PC-9 (cell line): ENCODE data around the gene E2F2. TPM values are rescaled to one million over a fixed set of nuclear protein-coding genes. Genes with fewer than 3 reads are reported as not detected.

Experiments used
- BruUV-seq: library from RNA; stranded (reverse); fragments of 400-500 nt; replicated peaks from 2 replicates; lab custom pipeline; 2021; lab: Mats Ljungman, UMichigan
- CTCF ChIA-PET: fragments of 300-600 bp; sonication (Branson Sonifier 250); formaldehyde crosslinking; loops from one replicate; lab custom pipeline; 2022; ENCODE audit warnings: antibody characterized with exemption; lab: Charles Lee
- POLR2A ChIA-PET: fragments of 300-600 bp; sonication (Branson Sonifier 250); formaldehyde crosslinking; loops from one replicate; lab custom pipeline; 2022; ENCODE audit warnings: antibody characterized with exemption; ENCODE audit not compliant: unreplicated experiment; lab: Charles Lee
- DNase-seq, 2 experiments: peaks; one replicate each; pipeline versions ENCODE4 v3.0.0 to v3.0.0-alpha.2; 2015 to 2022; ENCODE audit warnings: mixed read lengths in 1 of 2
- H2AFZ ChIP-seq: fragments of 200-600 bp; sonication (generic); 2 replicates; pipeline ENCODE4 v1.8.1; 2017; ENCODE audit warnings: antibody characterized with exemption
- H3F3A ChIP-seq: fragments of 200-600 bp; sonication (generic); 2 replicates; pipeline ENCODE4 v1.8.1; 2017; ENCODE audit warnings: antibody characterized with exemption, mild to moderate bottlenecking, low read depth; ENCODE audit not compliant: insufficient read depth
- H3K27ac ChIP-seq: fragments of 200-600 bp; sonication (generic); 2 replicates; pipeline ENCODE4 v1.6.1; 2016; ENCODE audit warnings: mixed run types
- H3K27me3 ChIP-seq: fragments of 200-600 bp; sonication (generic); 2 replicates; pipeline ENCODE4 v1.6.1; 2016; ENCODE audit warnings: low read depth, mixed run types; ENCODE audit not compliant: insufficient read depth
- H3K36me3 ChIP-seq: fragments of 200-600 bp; sonication (generic); 2 replicates; pipeline ENCODE4 v1.6.1; 2016; ENCODE audit warnings: low read depth, mixed run types
- H3K4me1 ChIP-seq: fragments of 200-600 bp; sonication (generic); replicated peaks from 2 replicates; pipeline ENCODE4 v1.6.1; 2016; ENCODE audit warnings: mixed run types; ENCODE audit not compliant: insufficient read depth
- H3K4me2 ChIP-seq: fragments of 200-600 bp; sonication (generic); 2 replicates; pipeline ENCODE4 v1.6.1; 2017; ENCODE audit warnings: mixed run types
- H3K4me3 ChIP-seq: fragments of 200-600 bp; sonication (generic); 2 replicates; pipeline ENCODE4 v1.6.1; 2016; ENCODE audit warnings: mixed run types
- H3K79me2 ChIP-seq: fragments of 200-600 bp; sonication (generic); 2 replicates; pipeline ENCODE4 v1.6.1; 2017; ENCODE audit warnings: low read depth, mixed run types
- H3K9me2 ChIP-seq: fragments of 200-600 bp; sonication (generic); 2 replicates; pipeline ENCODE4 v1.8.1; 2017; ENCODE audit warnings: mild to moderate bottlenecking; ENCODE audit not compliant: insufficient read depth
- H3K9me3 ChIP-seq: fragments of 200-600 bp; sonication (generic); 2 replicates; pipeline ENCODE4 v1.8.1; 2016; ENCODE audit warnings: low read depth; ENCODE audit not compliant: insufficient read depth
- H4K20me1 ChIP-seq: fragments of 200-600 bp; sonication (generic); 2 replicates; pipeline ENCODE4 v1.8.1; 2017; ENCODE audit not compliant: insufficient read depth
- CTCF ChIP-seq: fragments of 200-600 bp; sonication (generic); conservative IDR thresholded peaks from 2 replicates; pipeline ENCODE4 v1.6.1; 2017; ENCODE audit warnings: mixed run types, antibody characterized with exemption, mild to moderate bottlenecking, moderate library complexity
- EZH2 ChIP-seq: fragments of 200-600 bp; sonication (generic); IDR thresholded peaks from 2 replicates; pipeline ENCODE4 v1.8.0; 2017; ENCODE audit warnings: antibody characterized with exemption, low read depth
- intact Hi-C: fragments of 100-400 bp; cut with micrococcal nuclease; formaldehyde crosslinking; loops from one replicate; pipeline ENCODE4 v1.10.0; 2022; ENCODE audit not compliant: unreplicated experiment
- total RNA-seq: library from RNA; stranded (reverse); gene quantifications from 2 replicates; pipeline ENCODE4 v1.2.3, GENCODE V29; 2021

E2F2 gene
- total RNA-seq, 1 experiment from 2014 or later, result 7.6 TPM

GRCh38 chr1:23477359-23478144, 53.5 kb downstream of the E2F2 start:
- Histone ChIP-seq H3K9me3 (no peaks in the 10 kb centered on the region), H3K4me1 (peaks cover 65% of the 10 kb centered on the region), H3K4me3 (no peak overlapping the region), H3K27me3 (no peaks in the 10 kb centered on the region), H3K36me3 (no peaks in the 10 kb centered on the region), H3K27ac (peak overlapping the region; percentile 34; the same call in 1 of the 2 replicates), H4K20me1 (no peaks in the 10 kb centered on the region), H2AFZ (no peak overlapping the region), H3K9me2 (no peaks in the 10 kb centered on the region), H3K79me2 (no peaks in the 10 kb centered on the region), H3F3A (peaks cover 36% of the 10 kb centered on the region), H3K4me2 (peak overlapping the region; percentile 26; the same call in 1 of the 2 replicates)
- intact Hi-C loops, result loop anchor here (2.0 to 5.0 kb wide), 2 partner anchors 75 to 133 kb away; partner anchors contain the start of gene HNRNPR
- DNase-seq, result peak; percentile 62 to 91
- TF ChIP-seq CTCF (no peak), EZH2 (no peak)
- CTCF ChIA-PET, result no interaction called here
- POLR2A ChIA-PET, result interaction anchor here (0.6 kb wide), 2 partner anchors 56 to 86 kb away, joined by 3 read pairs; no protein-coding TSS in a partner anchor
- BruUV-seq, result no TSS peak

DNA sequence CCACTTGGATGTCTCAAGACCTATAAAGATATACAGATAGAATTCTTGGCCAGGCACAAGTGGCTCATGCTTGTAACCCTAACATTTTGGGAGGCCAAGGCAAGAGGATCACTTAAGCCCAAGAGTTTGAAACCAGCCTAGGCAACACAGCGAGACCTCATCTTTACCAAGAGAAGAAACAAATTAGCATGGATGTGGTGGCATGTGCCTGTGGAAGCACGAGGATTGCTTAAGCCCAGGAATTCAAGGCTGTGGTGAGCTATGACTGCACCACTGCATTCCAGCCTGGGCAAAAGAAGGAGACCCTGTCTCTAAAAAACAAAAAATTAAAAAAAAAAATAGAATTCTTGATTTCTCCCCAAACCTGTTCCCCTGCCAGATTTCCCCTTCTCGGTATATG, 55.4 kb downstream of the E2F2 start:
- Histone ChIP-seq H4K20me1 (no peaks in the 10 kb centered on the region), H3K4me2 (peak overlapping the region; percentile 46), H3K9me3 (no peaks in the 10 kb centered on the region), H2AFZ (no peak overlapping the region), H3F3A (peaks cover 36% of the 10 kb centered on the region), H3K36me3 (no peaks in the 10 kb centered on the region), H3K27me3 (no peaks in the 10 kb centered on the region), H3K4me3 (no peak overlapping the region), H3K79me2 (no peaks in the 10 kb centered on the region), H3K27ac (peak overlapping the region; percentile 29; the same call in 1 of the 2 replicates), H3K4me1 (peaks cover 65% of the 10 kb centered on the region), H3K9me2 (no peaks in the 10 kb centered on the region)
- TF ChIP-seq EZH2, result no peak
- no peak for TF ChIP-seq CTCF
- peak in 1 of 2 experiments; percentile 53 for DNase-seq
- CTCF ChIA-PET, result no interaction called here
- BruUV-seq, result no TSS peak
- POLR2A ChIA-PET, result no interaction called here
- intact Hi-C loops, result loop anchor here (2.0 to 5.0 kb wide), 2 partner anchors 73 to 107 kb away; partner anchors contain the start of gene ZNF436

- H3K4me3 ChIP-seq, result no peak overlapping the region
- no peaks in the 10 kb centered on the region for H3K9me3 ChIP-seq
- no TSS peak for BruUV-seq
- peaks cover 63% of the 10 kb centered on the region for H3K4me1 ChIP-seq
- peak overlapping the region; percentile 46 for H3K4me2 ChIP-seq
- ChIA-PET CTCF (no interaction called here), POLR2A (interaction anchor here (0.6 kb wide), 1 partner anchor 72 kb away, joined by 5 read pairs; no protein-coding TSS in a partner anchor)
- peak; percentile 52 to 58 for DNase-seq
- intact Hi-C loops, result loop anchor here (2.0 to 5.0 kb wide), 2 partner anchors 73 to 106 kb away; partner anchors contain the start of gene ZNF436
- H3K9me2 ChIP-seq, result no peaks in the 10 kb centered on the region
- no peak for TF ChIP-seq CTCF
- no peak for TF ChIP-seq EZH2
- H4K20me1 ChIP-seq, result no peaks in the 10 kb centered on the region
- H3K79me2 ChIP-seq, result no peaks in the 10 kb centered on the region
- H2AFZ ChIP-seq, result no peak overlapping the region
- H3F3A ChIP-seq, result peaks cover 36% of the 10 kb centered on the region
- H3K27ac ChIP-seq, result peak overlapping the region; percentile 29
- H3K36me3 ChIP-seq, result no peaks in the 10 kb centered on the region
- no peaks in the 10 kb centered on the region for H3K27me3 ChIP-seq
These were observed 55.9 kb downstream of the E2F2 start for GRCh38 chr1:23475134-23475628.
